Measurements from ENCODE around the gene TRAF1.

TRAF1 gene

DNA sequence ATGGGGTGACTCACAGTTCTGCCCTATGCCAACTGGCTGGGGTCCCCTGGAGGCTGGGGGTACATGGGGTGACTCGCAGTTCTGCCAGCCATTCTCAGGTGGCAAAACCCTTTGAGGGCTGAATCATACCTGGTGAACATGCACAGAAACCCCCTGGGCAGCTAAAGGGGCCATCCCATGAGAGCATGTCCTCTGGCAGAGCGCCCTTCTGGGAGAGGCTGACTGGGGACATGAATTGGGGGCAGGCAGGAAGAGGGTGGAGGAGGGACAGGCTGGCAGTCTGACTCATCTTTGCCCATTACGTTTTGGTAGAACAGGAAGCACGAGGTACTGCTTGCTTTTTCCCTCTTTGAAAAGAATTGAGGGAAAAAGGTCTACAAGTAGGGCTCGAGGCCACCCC is 16.7 kb downstream of the TRAF1 start:
- TF ChIP-seq CTCF (IDR thresholded peaks at IDR 0.05) = no peak

DNA sequence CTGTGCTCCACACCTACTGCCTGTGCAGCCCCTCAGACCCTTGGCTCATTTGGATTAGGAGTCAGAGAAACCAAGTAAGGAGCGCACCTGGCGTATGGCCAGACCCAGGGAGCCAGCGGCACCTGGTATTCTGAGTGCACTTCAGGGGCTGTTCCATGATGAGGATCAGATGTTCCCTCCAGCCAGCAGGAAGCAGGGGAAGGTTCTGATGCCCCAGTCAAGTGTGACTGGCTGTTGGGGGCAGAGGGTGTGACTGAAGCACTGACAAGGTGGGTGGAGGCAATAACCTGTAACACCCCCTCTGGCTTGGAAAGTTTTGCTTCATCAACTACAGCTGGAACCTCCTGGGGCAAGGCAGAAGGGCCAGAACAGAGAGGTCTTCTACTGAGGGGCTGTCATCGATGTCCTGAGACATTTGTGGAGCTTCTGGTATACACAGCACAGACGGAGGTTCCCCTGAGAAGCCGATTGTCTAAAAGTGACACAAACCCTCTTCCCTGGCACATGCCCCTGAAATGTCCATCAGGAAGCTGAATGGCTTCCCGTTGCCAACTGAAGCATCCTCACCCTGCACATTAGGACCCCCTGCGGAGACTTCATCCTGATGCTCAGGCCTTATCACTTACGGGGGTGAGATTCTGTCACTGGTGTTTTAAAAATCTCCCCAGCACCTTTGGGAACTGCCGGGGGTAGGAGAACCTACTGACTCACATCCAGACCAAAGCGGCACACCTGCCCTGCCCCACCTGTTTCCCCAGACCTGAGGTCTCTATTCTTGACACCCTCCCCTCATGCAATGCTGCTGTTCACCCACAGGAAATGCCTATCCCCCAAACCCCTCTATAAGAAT is 21.1 kb downstream of the TRAF1 start:
- no peak for TF ChIP-seq CTCF (IDR thresholded peaks at IDR 0.05)

DNA sequence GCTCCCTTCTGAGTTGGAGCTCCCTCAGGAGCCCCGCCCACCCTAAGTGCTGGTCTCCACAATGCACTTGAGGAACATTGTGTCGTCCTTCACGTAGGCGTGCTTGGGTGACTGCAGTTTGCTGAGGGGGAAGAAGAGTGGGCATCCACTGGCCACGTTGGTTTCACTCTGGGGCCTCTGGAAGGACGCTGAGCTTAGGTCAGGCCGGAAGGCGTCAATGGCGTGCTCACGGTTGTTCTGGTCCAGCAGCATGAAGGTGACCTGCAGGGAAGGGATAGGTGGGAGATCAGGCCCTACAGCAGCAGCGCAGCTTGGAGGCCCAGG is 21.7 kb downstream of the TRAF1 start:
- TF ChIP-seq CTCF (IDR thresholded peaks at IDR 0.05) = no peak

GRCh38 chr9:120904061-120904977 is 22.3 kb downstream of the TRAF1 start:
- no peak for TF ChIP-seq CTCF (IDR thresholded peaks at IDR 0.05)

GRCh38 chr9:120902569-120903535 is 23.7 kb downstream of the TRAF1 start:
- no peak for TF ChIP-seq CTCF (IDR thresholded peaks at IDR 0.05)

- no peak for TF ChIP-seq CTCF (IDR thresholded peaks at IDR 0.05)
Observed at GRCh38 chr9:120901755-120902568, 24.6 kb downstream of the TRAF1 start.
